ENCODE measurements around the gene ZMYND8.

ZMYND8 gene

GRCh38 chr20:47352332-47353238 lies 3.9 kb downstream of the ZMYND8 start:
- TF ChIP-seq CTCF (IDR thresholded peaks at IDR 0.05), result no peak
- H3K9me3 ChIP-seq, result no peaks in the 10 kb centered on the region
- intact Hi-C loops (cut with DNase I; ENCODE audit: low total_unique reads), result no loop called here
- no peaks in the 10 kb centered on the region for H3K36me3 ChIP-seq
- no peak for DNase-seq
- no peak overlapping the region for H3K4me3 ChIP-seq
- no peaks in the 10 kb centered on the region for H3K27me3 ChIP-seq
- peaks cover 14 to 100% (median 95%) of the 10 kb centered on the region in 4 donors for H3K4me1 ChIP-seq
- H3K27ac ChIP-seq, result peak overlapping the region; percentile 84 to 97

GRCh38 chr20:47351643-47352331 lies 4.7 kb downstream of the ZMYND8 start:
- H3K4me3 ChIP-seq, result no peak overlapping the region
- H3K4me1 ChIP-seq, result peaks cover 10 to 100% (median 92%) of the 10 kb centered on the region in 4 donors
- intact Hi-C loops (cut with DNase I; ENCODE audit: low total_unique reads), result no loop called here

GRCh38 chr20:47350691-47351545 lies 5.6 kb downstream of the ZMYND8 start:
- intact Hi-C loops (cut with DNase I; ENCODE audit: low total_unique reads), result no loop called here
- no peak overlapping the region for H3K4me3 ChIP-seq
- H3K27me3 ChIP-seq, result no peaks in the 10 kb centered on the region
- peak overlapping the region; percentile 84 to 97 for H3K27ac ChIP-seq
- peaks cover 5 to 99% (median 87%) of the 10 kb centered on the region in 4 donors for H3K4me1 ChIP-seq
- no peaks in the 10 kb centered on the region for H3K9me3 ChIP-seq
- no peak for TF ChIP-seq CTCF (IDR thresholded peaks at IDR 0.05)
- H3K36me3 ChIP-seq, result no peaks in the 10 kb centered on the region
- DNase-seq, result no peak

More at GRCh38 chr20:47351643-47352331, 4.7 kb downstream of the ZMYND8 start:
- Histone ChIP-seq H3K27ac (peak overlapping the region; percentile 84 to 97), H3K36me3 (no peaks in the 10 kb centered on the region), H3K9me3 (no peaks in the 10 kb centered on the region), H3K27me3 (no peaks in the 10 kb centered on the region)
- TF ChIP-seq CTCF (IDR thresholded peaks at IDR 0.05), result no peak
- DNase-seq, result no peak

- H3K27me3 ChIP-seq, result no peaks in the 10 kb centered on the region
- H3K4me3 ChIP-seq, result no peak overlapping the region
- H3K36me3 ChIP-seq, result no peaks in the 10 kb centered on the region
- H3K9me3 ChIP-seq, result no peaks in the 10 kb centered on the region
- DNase-seq, result no peak
- H3K27ac ChIP-seq, result peak overlapping the region; percentile 84 to 97
- H3K4me1 ChIP-seq, result peaks cover 5 to 93% (median 80%) of the 10 kb centered on the region in 4 donors
- intact Hi-C loops (cut with DNase I; ENCODE audit: low total_unique reads), result no loop called here
- no peak for TF ChIP-seq CTCF (IDR thresholded peaks at IDR 0.05)
Observed at GRCh38 chr20:47350181-47350550, 6.3 kb downstream of the ZMYND8 start.
